K562 (cell line): ENCODE data around the gene HOXD9. TPM values are rescaled to one million over a fixed set of nuclear protein-coding genes. Genes with fewer than 3 reads are reported as not detected.

Experiments
- ARHGAP35 ChIP-seq: fragments of 450-650 bp; IDR thresholded peaks from 2 replicates; pipeline ENCODE4 v1.6.1; 2018; ENCODE audit not compliant: partially characterized antibody
- FOXO4 ChIP-seq: fragments of 450-650 bp; formaldehyde crosslinking; IDR thresholded peaks from 2 replicates; pipeline ENCODE4 v1.4.0; 2020; ENCODE audit warnings: mild to moderate bottlenecking, moderate library complexity
- GABPB1 ChIP-seq: sonication (generic); formaldehyde crosslinking; IDR thresholded peaks from 2 replicates; pipeline ENCODE4 v1.8.0; 2022; ENCODE audit warnings: mild to moderate bottlenecking, missing genetic modification reagents
- MAX ChIP-seq: sonication (generic); formaldehyde crosslinking; IDR thresholded peaks from 2 replicates; pipeline ENCODE4 v1.9.0; 2022; ENCODE audit warnings: mild to moderate bottlenecking, missing genetic modification reagents
- POLR2B ChIP-seq: fragments of 450-650 bp; IDR thresholded peaks from 2 replicates; pipeline ENCODE4 v1.6.1; 2018; ENCODE audit warnings: low read depth; ENCODE audit not compliant: partially characterized antibody
- TARDBP ChIP-seq: fragments of 450-650 bp; IDR thresholded peaks from 2 replicates; pipeline ENCODE4 v1.6.1; 2016
- TSC22D4 ChIP-seq: fragments of 450-650 bp; IDR thresholded peaks from 2 replicates; pipeline ENCODE4 v1.6.1; 2016; ENCODE audit warnings: missing genetic modification characterization, missing biosample characterization, control low read depth
- ZNF407 ChIP-seq: fragments of 450-650 bp; IDR thresholded peaks from 2 replicates; pipeline ENCODE4 v1.6.1; 2016; ENCODE audit warnings: low read depth
- ZNF512 ChIP-seq: IDR thresholded peaks from 2 replicates; pipeline ENCODE4 v1.6.1; 2016; ENCODE audit warnings: missing genetic modification characterization, missing compliant biosample characterization
- ZNF592 ChIP-seq: fragments of 450-650 bp; IDR thresholded peaks from 2 replicates; pipeline ENCODE4 v1.6.1; 2017; ENCODE audit warnings: antibody characterized with exemption, mild to moderate bottlenecking
- polyA plus RNA-seq, 8 experiments: library from polyadenylated mRNA; depleted of rRNA in 4 of 8; stranded (reverse) in 5 of 8; unstranded in 3 of 8; fragments of >200 nt; fragmentation: Nextera tagmentation in 2 of 8; fragmentation: Illumina TruSeq in 1 of 8; extraction: Ambion mirVana in 2 of 8; extraction: Trizol in 1 of 8; gene quantifications; 2 replicates each; pipeline versions ENCODE4 v1.2.1 to v1.2.3, GENCODE V29; 2011 to 2014; ENCODE audit warnings: inconsistent platforms in 1 of 8, missing spikeins in 1 of 8
- total RNA-seq, 7 experiments: library from RNA; depleted of rRNA in 6 of 7; stranded (reverse); fragments of >200 nt in 6 of 7; fragmentation: Illumina TruSeq in 2 of 7; extraction: Trizol in 2 of 7; gene quantifications; 2 replicates each; pipeline versions ENCODE4 v1.2.1 to v1.2.3, GENCODE V29; 2011 to 2021; ENCODE audit warnings: low replicate concordance in 1 of 7

The HOXD9 gene
- total and polyA plus RNA-seq, 9 of the 15 experiments (the other 6 are each of a cell fraction or from before 2014, with no cell fraction given): not detected

GRCh38 chr2:176140513-176141317, 18.2 kb downstream of the HOXD9 start (continued):
- TF ChIP-seq ZNF407: no peak
- TF ChIP-seq ZNF512 (tag): no peak
- no peak for TF ChIP-seq TARDBP
- peak; percentile 41; the same call in 1 of the 2 replicates for TF ChIP-seq MAX (CRISPR knock-in tag)
- no peak for TF ChIP-seq TSC22D4 (tag)
- 0 out of 2 replicates have a peak, but pooled peaks have one; percentile 39 for TF ChIP-seq GABPB1 (CRISPR knock-in tag)
- TF ChIP-seq FOXO4 (CRISPR knock-in tag): no peak
- no peak for TF ChIP-seq ARHGAP35
- TF ChIP-seq ZNF592: no peak
- TF ChIP-seq POLR2B: no peak
